Neural progenitor cell (in vitro differentiated cells): Measurements from ENCODE around the gene WFS1. TPM values are rescaled to one million over a fixed set of nuclear protein-coding genes. Genes with fewer than 3 reads are reported as not detected.

ENCODE experiments used
- DNase-seq: peaks from one replicate; pipeline ENCODE4 v3.0.0-alpha.2; 2016; ENCODE audit warnings: low spot score
- H2AFZ ChIP-seq: fragments of 200-600 bp; sonication (generic); replicated peaks from 2 replicates; pipeline ENCODE4 v1.6.1; 2016; ENCODE audit warnings: antibody characterized with exemption
- H3F3A ChIP-seq: fragments of 200-600 bp; sonication (generic); 2 replicates; pipeline ENCODE4 v1.6.1; 2016; ENCODE audit warnings: antibody characterized with exemption, low read depth
- H3K27ac ChIP-seq: fragments of 200-600 bp; sonication (generic); 2 replicates; pipeline ENCODE4 v1.5.1; 2016; ENCODE audit warnings: mild to moderate bottlenecking
- H3K27me3 ChIP-seq: fragments of 200-600 bp; sonication (generic); 2 replicates; pipeline ENCODE4 v1.6.1; 2016; ENCODE audit warnings: mild to moderate bottlenecking, moderate library complexity
- H3K36me3 ChIP-seq: fragments of 200-600 bp; sonication (generic); 2 replicates; pipeline ENCODE4 v1.5.1; 2016
- H3K4me1 ChIP-seq: fragments of 200-600 bp; sonication (generic); 2 replicates; pipeline ENCODE4 v1.6.1; 2016; ENCODE audit warnings: mixed run types
- H3K4me2 ChIP-seq: fragments of 200-600 bp; sonication (generic); 2 replicates; pipeline ENCODE4 v1.6.1; 2016
- H3K4me3 ChIP-seq: fragments of 200-600 bp; sonication (generic); 2 replicates; pipeline ENCODE4 v1.5.1; 2016
- H3K79me2 ChIP-seq: fragments of 200-600 bp; sonication (generic); 2 replicates; pipeline ENCODE4 v1.6.1; 2016; ENCODE audit warnings: low read depth
- H3K9ac ChIP-seq: fragments of 200-600 bp; sonication (generic); 2 replicates; pipeline ENCODE4 v1.6.1; 2016
- H3K9me3 ChIP-seq: fragments of 200-600 bp; sonication (generic); 2 replicates; pipeline ENCODE4 v1.5.1; 2016; ENCODE audit warnings: low read depth
- H4K20me1 ChIP-seq: fragments of 200-600 bp; sonication (generic); 2 replicates; pipeline ENCODE4 v1.6.1; 2016; ENCODE audit warnings: low read depth
- H3K27ac Mint-ChIP-seq: 3 replicates; pipeline ENCODE4 v1.8.0; 2021; ENCODE audit warnings: mixed read lengths
- H3K27me3 Mint-ChIP-seq: 2 replicates; pipeline ENCODE4 v1.8.0; 2022; ENCODE audit warnings: low read depth, mild to moderate bottlenecking, inconsistent platforms, moderate library complexity, mixed read lengths; ENCODE audit not compliant: insufficient read depth
- H3K36me3 Mint-ChIP-seq: 3 replicates; pipeline ENCODE4 v1.8.0; 2021; ENCODE audit warnings: mixed read lengths
- H3K4me1 Mint-ChIP-seq: 3 replicates; pipeline ENCODE4 v1.8.0; 2021; ENCODE audit warnings: mixed read lengths
- H3K4me3 Mint-ChIP-seq: 3 replicates; pipeline ENCODE4 v1.8.0; 2021; ENCODE audit warnings: mild to moderate bottlenecking, moderate library complexity, mixed read lengths
- H3K9me3 Mint-ChIP-seq: 3 replicates; pipeline ENCODE4 v1.8.0; 2020; ENCODE audit warnings: mixed read lengths
- CTCF ChIP-seq: fragments of 200-600 bp; sonication (generic); IDR thresholded peaks from 2 replicates; pipeline ENCODE4 v1.5.1; 2017; ENCODE audit warnings: antibody characterized with exemption, mild to moderate bottlenecking
- EZH2 ChIP-seq: fragments of 200-600 bp; sonication (generic); IDR thresholded peaks from 2 replicates; pipeline ENCODE4 v1.6.1; 2017; ENCODE audit warnings: antibody characterized with exemption, mild to moderate bottlenecking, moderate library complexity
- EZH2phosphoT487 ChIP-seq: fragments of 200-600 bp; sonication (generic); IDR thresholded peaks from 2 replicates; pipeline ENCODE4 v1.6.1; 2017; ENCODE audit warnings: antibody characterized with exemption
- total RNA-seq: library from RNA; depleted of rRNA; stranded (reverse); fragments of >200 nt; gene quantifications from 2 replicates; pipeline ENCODE4 v1.2.3, GENCODE V29; 2015; ENCODE audit warnings: low replicate concordance

The WFS1 gene
- total RNA-seq, 1 donor from 2014 or later = 8.8 TPM

GRCh38 chr4:6221851-6222760, 47.5 kb upstream of the WFS1 start:
- TF ChIP-seq EZH2phosphoT487 (no peak), EZH2 (no peak), CTCF (no peak)
- Mint-ChIP-seq H3K4me1 (peaks cover 4% of the 10 kb centered on the region), H3K9me3 (peaks cover 2% of the 10 kb centered on the region), H3K27me3 (peaks cover 34% of the 10 kb centered on the region), H3K4me3 (peak overlapping the region; percentile 85), H3K36me3 (no peaks in the 10 kb centered on the region), H3K27ac (no peak overlapping the region)
- peak overlapping the region; percentile 87 for H2AFZ ChIP-seq
- H3K27me3 ChIP-seq = peaks cover 60% of the 10 kb centered on the region
- DNase-seq = peak; percentile 92
- no peak overlapping the region for H3K27ac ChIP-seq
- H3K79me2 ChIP-seq = no peaks in the 10 kb centered on the region
- no peaks in the 10 kb centered on the region for H3K36me3 ChIP-seq
- peak overlapping the region; percentile 88 for H3K4me2 ChIP-seq
- peaks cover 8% of the 10 kb centered on the region for H4K20me1 ChIP-seq
- no peaks in the 10 kb centered on the region for H3K9me3 ChIP-seq
- peaks cover 5% of the 10 kb centered on the region for H3K4me1 ChIP-seq
- peaks cover 4% of the 10 kb centered on the region for H3F3A ChIP-seq
- no peak overlapping the region for H3K9ac ChIP-seq
- H3K4me3 ChIP-seq = peak overlapping the region; percentile 57

- no peaks in the 10 kb centered on the region for H3K9me3 ChIP-seq
- peak overlapping the region; percentile 74 for H3K4me3 Mint-ChIP-seq
- H4K20me1 ChIP-seq = peaks cover 8% of the 10 kb centered on the region
- no peak overlapping the region for H3K9ac ChIP-seq
- H2AFZ ChIP-seq = no peak overlapping the region
- H3F3A ChIP-seq = peaks cover 4% of the 10 kb centered on the region
- H3K36me3 Mint-ChIP-seq = no peaks in the 10 kb centered on the region
- H3K27ac ChIP-seq = no peak overlapping the region
- peak overlapping the region; percentile 57 for H3K4me3 ChIP-seq
- TF ChIP-seq EZH2 (no peak), EZH2phosphoT487 (no peak), CTCF (no peak)
- H3K27me3 Mint-ChIP-seq = peaks cover 34% of the 10 kb centered on the region
- H3K27me3 ChIP-seq = peaks cover 53% of the 10 kb centered on the region
- H3K4me2 ChIP-seq = no peak overlapping the region
- H3K79me2 ChIP-seq = no peaks in the 10 kb centered on the region
- H3K36me3 ChIP-seq = no peaks in the 10 kb centered on the region
- H3K4me1 ChIP-seq = peaks cover 5% of the 10 kb centered on the region
- H3K4me1 Mint-ChIP-seq = peaks cover 4% of the 10 kb centered on the region
- H3K9me3 Mint-ChIP-seq = peaks cover 2% of the 10 kb centered on the region
- H3K27ac Mint-ChIP-seq = no peak overlapping the region
- peak; percentile 60 for DNase-seq
These were observed 46.8 kb upstream of the WFS1 start for GRCh38 chr4:6222761-6223292.

GRCh38 chr4:6224735-6225134, 44.9 kb upstream of the WFS1 start:
- peaks cover 2% of the 10 kb centered on the region for H3K9me3 Mint-ChIP-seq
- peaks cover 4% of the 10 kb centered on the region for H3K4me1 Mint-ChIP-seq
- H3K27me3 ChIP-seq = peaks cover 34% of the 10 kb centered on the region
- H3K4me3 ChIP-seq = no peak overlapping the region
- TF ChIP-seq EZH2 = no peak
- TF ChIP-seq CTCF = no peak
- no peak for TF ChIP-seq EZH2phosphoT487
- peaks cover 8% of the 10 kb centered on the region for H4K20me1 ChIP-seq
- H3K36me3 Mint-ChIP-seq = no peaks in the 10 kb centered on the region
- H3K36me3 ChIP-seq = no peaks in the 10 kb centered on the region
- H3K4me1 ChIP-seq = peaks cover 5% of the 10 kb centered on the region
- no peak overlapping the region for H3K27ac ChIP-seq
- no peak overlapping the region for H2AFZ ChIP-seq
- H3K9me3 ChIP-seq = no peaks in the 10 kb centered on the region
- H3K4me3 Mint-ChIP-seq = no peak overlapping the region
- H3K27ac Mint-ChIP-seq = no peak overlapping the region
- H3K27me3 Mint-ChIP-seq = peaks cover 37% of the 10 kb centered on the region
- H3F3A ChIP-seq = peaks cover 4% of the 10 kb centered on the region
- no peaks in the 10 kb centered on the region for H3K79me2 ChIP-seq
- H3K9ac ChIP-seq = no peak overlapping the region
- H3K4me2 ChIP-seq = no peak overlapping the region
- no peak for DNase-seq
